Muscle layer of duodenum (tissue), 2 donors: ENCODE measurements around the gene MT1B.

ENCODE experiments used
- H3K27ac ChIP-seq: one replicate; pipeline ENCODE4 v1.7.0; 2013; ENCODE audit warnings: mild to moderate bottlenecking, low read length
- H3K27me3 ChIP-seq: one replicate; pipeline ENCODE4 v1.7.0; 2013; ENCODE audit warnings: low read depth, mild to moderate bottlenecking, control low read depth, low read length
- H3K36me3 ChIP-seq, 2 donors: one replicate each; pipeline ENCODE4 v1.7.0; 2013; ENCODE audit warnings: low read length in 2 of 2, control low read depth in 1 of 2, mild to moderate bottlenecking in 1 of 2; ENCODE audit not compliant: insufficient read depth in 2 of 2, control insufficient read depth in 1 of 2
- H3K4me1 ChIP-seq, 2 donors: one replicate each; pipeline ENCODE4 v1.7.0; 2013; ENCODE audit warnings: low read length in 2 of 2, mild to moderate bottlenecking in 2 of 2, control low read depth in 1 of 2, moderate library complexity in 1 of 2; ENCODE audit not compliant: insufficient read depth in 2 of 2, control insufficient read depth in 1 of 2
- H3K4me3 ChIP-seq, 2 donors: one replicate each; pipeline ENCODE4 v1.7.0; 2013; ENCODE audit warnings: low read length in 2 of 2, low read depth in 1 of 2, mild to moderate bottlenecking in 1 of 2
- H3K9me3 ChIP-seq, 2 donors: one replicate each; pipeline ENCODE4 v1.7.0; 2013; ENCODE audit warnings: low read length in 2 of 2, control low read depth in 1 of 2, mild to moderate bottlenecking in 1 of 2; ENCODE audit not compliant: control insufficient read depth in 1 of 2
- donor health status: healthy.

The MT1B gene

GRCh38 chr16:56651586-56651985 lies at the start of gene MT1B:
MT1B (plus strand) TSS chr16:56651886; CDS start chr16:56651954, 68 bp downstream.
- no peaks in the 10 kb centered on the region for H3K27me3 ChIP-seq
- no peak within 1 kb of the TSS for H3K4me3 ChIP-seq
- no peaks in the 10 kb centered on the region for H3K36me3 ChIP-seq
- H3K27ac ChIP-seq = no peak within 1 kb of the TSS
- no peaks in the 10 kb centered on the region for H3K4me1 ChIP-seq
- no peaks in the 10 kb centered on the region for H3K9me3 ChIP-seq

GRCh38 chr16:56603589-56603988 lies 48.1 kb upstream of the MT1B start:
- H3K27ac ChIP-seq = no peak overlapping the region
- H3K36me3 ChIP-seq = peaks cover 0 to 7% of the 10 kb centered on the region in 2 donors
- H3K4me1 ChIP-seq = peaks cover 3 to 4% of the 10 kb centered on the region in 2 donors
- H3K27me3 ChIP-seq = no peaks in the 10 kb centered on the region
- H3K9me3 ChIP-seq = no peaks in the 10 kb centered on the region
- no peak overlapping the region for H3K4me3 ChIP-seq

GRCh38 chr16:56604966-56605365 lies 46.7 kb upstream of the MT1B start:
- Histone ChIP-seq H3K27me3 (no peaks in the 10 kb centered on the region), H3K4me1 (peaks cover 3 to 4% of the 10 kb centered on the region in 2 donors), H3K9me3 (no peaks in the 10 kb centered on the region), H3K27ac (peak overlapping the region; percentile 95), H3K4me3 (no peak overlapping the region), H3K36me3 (peaks cover 0 to 7% of the 10 kb centered on the region in 2 donors)

- H3K27ac ChIP-seq = peak overlapping the region; percentile 95
- H3K4me3 ChIP-seq = no peak overlapping the region
- no peaks in the 10 kb centered on the region for H3K9me3 ChIP-seq
- peaks cover 3 to 4% of the 10 kb centered on the region in 2 donors for H3K4me1 ChIP-seq
- H3K36me3 ChIP-seq = peaks cover 0 to 7% of the 10 kb centered on the region in 2 donors
- no peaks in the 10 kb centered on the region for H3K27me3 ChIP-seq
Observed at GRCh38 chr16:56605475-56605874, 46.2 kb upstream of the MT1B start.

GRCh38 chr16:56606071-56606475 lies 45.6 kb upstream of the MT1B start:
- H3K9me3 ChIP-seq = no peaks in the 10 kb centered on the region
- no peak overlapping the region for H3K4me3 ChIP-seq
- H3K27ac ChIP-seq = peak overlapping the region; percentile 95
- H3K27me3 ChIP-seq = no peaks in the 10 kb centered on the region
- H3K4me1 ChIP-seq = peaks cover 3 to 4% of the 10 kb centered on the region in 2 donors
- peaks cover 0 to 7% of the 10 kb centered on the region in 2 donors for H3K36me3 ChIP-seq

GRCh38 chr16:56606476-56607108 lies 45.1 kb upstream of the MT1B start:
- H3K27ac ChIP-seq = peak overlapping the region; percentile 95
- H3K27me3 ChIP-seq = no peaks in the 10 kb centered on the region
- peaks cover 3 to 9% of the 10 kb centered on the region in 2 donors for H3K4me1 ChIP-seq
- H3K9me3 ChIP-seq = no peaks in the 10 kb centered on the region
- peaks cover 0 to 7% of the 10 kb centered on the region in 2 donors for H3K36me3 ChIP-seq
- H3K4me3 ChIP-seq = peak overlapping the region in 1 of 2 donors; percentile 12

GRCh38 chr16:56607109-56607618 lies 44.5 kb upstream of the MT1B start:
- Histone ChIP-seq H3K27me3 (no peaks in the 10 kb centered on the region), H3K27ac (peak overlapping the region; percentile 95), H3K4me3 (peak overlapping the region; percentile 50 to 82), H3K36me3 (peaks cover 0 to 7% of the 10 kb centered on the region in 2 donors), H3K4me1 (peaks cover 3 to 10% of the 10 kb centered on the region in 2 donors), H3K9me3 (no peaks in the 10 kb centered on the region)

- peaks cover 0 to 7% of the 10 kb centered on the region in 2 donors for H3K36me3 ChIP-seq
- peaks cover 3 to 10% of the 10 kb centered on the region in 2 donors for H3K4me1 ChIP-seq
- H3K9me3 ChIP-seq = no peaks in the 10 kb centered on the region
- H3K27ac ChIP-seq = peak overlapping the region; percentile 95
- no peaks in the 10 kb centered on the region for H3K27me3 ChIP-seq
- H3K4me3 ChIP-seq = peak overlapping the region; percentile 50 to 82
Observed at GRCh38 chr16:56607675-56608042, 44.0 kb upstream of the MT1B start.

GRCh38 chr16:56608043-56608875 lies 43.4 kb upstream of the MT1B start, which contains the start of gene MT2A:
MT2A (plus strand) TSS chr16:56608584; CDS start chr16:56608656, 72 bp downstream.
- H3K36me3 ChIP-seq = peaks cover 0 to 7% of the 10 kb centered on the region in 2 donors
- H3K4me1 ChIP-seq = peaks cover 3 to 10% of the 10 kb centered on the region in 2 donors

GRCh38 chr16:56608876-56609462 lies 42.7 kb upstream of the MT1B start:
- no peaks in the 10 kb centered on the region for H3K9me3 ChIP-seq
- peaks cover 0 to 7% of the 10 kb centered on the region in 2 donors for H3K36me3 ChIP-seq
- H3K27me3 ChIP-seq = no peaks in the 10 kb centered on the region
- H3K4me1 ChIP-seq = peaks cover 3 to 10% of the 10 kb centered on the region in 2 donors
- H3K4me3 ChIP-seq = peak overlapping the region; percentile 82 to 91
- H3K27ac ChIP-seq = peak overlapping the region; percentile 96

More at GRCh38 chr16:56608043-56608875, 43.4 kb upstream of the MT1B start, which contains the start of gene MT2A:
- no peaks in the 10 kb centered on the region for H3K27me3 ChIP-seq
- peak within 1 kb of the TSS; percentile 96 for H3K27ac ChIP-seq
- H3K4me3 ChIP-seq = peak within 1 kb of the TSS; percentile 82 to 91
- H3K9me3 ChIP-seq = no peaks in the 10 kb centered on the region

GRCh38 chr16:56609463-56609921 lies 42.2 kb upstream of the MT1B start:
- H3K4me1 ChIP-seq = peaks cover 3 to 10% of the 10 kb centered on the region in 2 donors
- peaks cover 0 to 7% of the 10 kb centered on the region in 2 donors for H3K36me3 ChIP-seq
- H3K27ac ChIP-seq = peak overlapping the region; percentile 96
- H3K9me3 ChIP-seq = no peaks in the 10 kb centered on the region
- H3K27me3 ChIP-seq = no peaks in the 10 kb centered on the region
- peak overlapping the region; percentile 82 to 91 for H3K4me3 ChIP-seq
